ENCODE measurements around the gene ARHGAP8. TPM values are rescaled to one million over a fixed set of nuclear protein-coding genes. Genes with fewer than 3 reads are reported as not detected.

The ARHGAP8 gene
- total and polyA plus RNA-seq, 2 donors (not counting 3 experiments of a cell fraction or from before 2014, with no cell fraction given): not detected

- Histone ChIP-seq H3K79me2 (ENCODE audit: control insufficient read depth, insufficient read depth, low read length) (no peaks in the 10 kb centered on the region), H3K9ac (replicated peaks; ENCODE audit: extremely low read depth, insufficient read depth, low read length) (no peak overlapping the region), H3K9me3 (replicated peaks; ENCODE audit: control insufficient read depth, insufficient read depth, low read length) (no peaks in the 10 kb centered on the region), H2AFZ (ENCODE audit: low read depth, low read length) (no peak overlapping the region), H3K9me1 (replicated peaks; ENCODE audit: control insufficient read depth, extremely low read depth, insufficient read depth, low read length) (no peaks in the 10 kb centered on the region), H3K4me2 (ENCODE audit: insufficient read depth, low read length) (no peak overlapping the region), H3K4me3 (replicated peaks in 1 of 3; ENCODE audit: insufficient read depth in 1 of 3, low read depth in 1 of 3, low read length in 3 of 3) (no peak overlapping the region), H3K36me3 (ENCODE audit: control insufficient read depth in 2 of 2, extremely low read depth in 1 of 2, insufficient read depth in 2 of 2, low read length in 2 of 2) (no peaks in the 10 kb centered on the region), H4K20me1 (replicated peaks; ENCODE audit: control insufficient read depth, extremely low read depth, insufficient read depth, low read length) (no peaks in the 10 kb centered on the region), H3K27ac (ENCODE audit: insufficient read depth, low read depth, low read length) (no peak overlapping the region), H3K27me3 (ENCODE audit: control insufficient read depth in 2 of 2, insufficient read depth in 2 of 2, low read length in 2 of 2) (no peaks in the 10 kb centered on the region), H3K4me1 (ENCODE audit: control insufficient read depth, extremely low read depth, insufficient read depth, low read length) (peaks cover 9% of the 10 kb centered on the region)
- no peak for FAIRE-seq
- POLR2A ChIA-PET: no interaction called here
- dilution Hi-C loops (cut with MboI; ENCODE audit: extremely low pct_ligation_motif_present, low sequenced_read_pairs) (no loop called here), intact Hi-C loops (cut with micrococcal nuclease) (no loop called here)
- TF ChIP-seq JUN (IDR thresholded peaks at IDR 0.05; ENCODE audit: borderline replicate concordance, insufficient read depth, insufficient read length, low read depth) (no peak), POLR2A (IDR thresholded peaks at IDR 0.05; ENCODE audit: low read depth, low read length) (no peak), POLR2AphosphoS5 (IDR thresholded peaks at IDR 0.05; ENCODE audit: insufficient read depth, low read depth, low read length) (no peak), CTCF (IDR thresholded peaks at IDR 0.05; ENCODE audit: extremely low read depth in 1 of 2, insufficient read depth in 1 of 2, low read depth in 1 of 2, low read length in 2 of 2) (no peak), MAX (IDR thresholded peaks at IDR 0.05; ENCODE audit: insufficient read depth, insufficient read length) (no peak), EZH2 (IDR thresholded peaks at IDR 0.05; ENCODE audit: borderline replicate concordance, low read depth, low read length, severe bottlenecking) (no peak), FOS (IDR thresholded peaks at IDR 0.05; ENCODE audit: borderline replicate concordance, insufficient read depth, low read length) (no peak), GATA2 (IDR thresholded peaks at IDR 0.05; ENCODE audit: insufficient read depth, insufficient read length, low read depth, low read length) (no peak), MYC (IDR thresholded peaks at IDR 0.05; ENCODE audit: low read depth, low read length) (no peak)
- CTCF ChIA-PET: interaction anchor here (1.3 kb wide), 1 partner anchor 10 kb away, joined by 3 read pairs; no protein-coding TSS in a partner anchor
- no TSS peak for BruUV-seq (replicated peaks)
- DNase-seq (ENCODE audit: low read depth, low spot score): no peak
These were observed 39.4 kb upstream of the ARHGAP8 start for GRCh38 chr22:44712962-44713361.
